ENCODE results near the gene TRMT44. TPM values are rescaled to one million over a fixed set of nuclear protein-coding genes. Genes with fewer than 3 reads are reported as not detected.
A peak's percentile ranks its signal among the peaks of the same experiment; 100 is the strongest.

TRMT44 gene
- total RNA-seq, 3 donors from 2014 or later: 14.0 to 21.7 (median 17.1) TPM

DNA sequence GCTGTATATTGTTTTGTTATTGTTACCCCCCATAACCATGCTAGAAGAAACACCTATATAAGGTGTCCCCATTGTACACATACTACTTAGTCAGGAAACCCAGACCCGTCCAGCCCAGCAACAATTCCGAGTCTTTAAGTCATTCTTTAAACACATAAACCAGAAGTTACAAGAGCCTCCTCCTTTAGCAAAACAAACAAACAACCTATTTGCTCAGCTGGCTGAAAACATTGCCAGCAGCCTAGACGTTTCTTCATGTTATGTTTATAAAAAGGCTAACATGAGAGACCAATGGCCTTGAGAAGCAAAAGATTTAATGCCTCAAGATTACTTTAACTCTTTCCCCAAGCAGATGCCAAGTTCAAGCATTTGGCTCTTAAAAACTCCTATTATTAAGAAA is 1.4 kb upstream of the TRMT44 start:
- DNase-seq: no peak
- intact Hi-C loops (cut with DNase I, micrococcal nuclease): no loop called here

GRCh38 chr4:8439914-8440491 is 574 bp upstream of the TRMT44 start:
- H3K36me3 ChIP-seq (ENCODE audit: low read depth): no peaks in the 10 kb centered on the region
- ATAC-seq (peak; percentile 41), DNase-seq (no peak)
- intact Hi-C loops (cut with DNase I, micrococcal nuclease): no loop called here
- peak overlapping the region; percentile 96 for H3K4me3 ChIP-seq
- H3K4me1 ChIP-seq (ENCODE audit: low read depth): peaks cover 49% of the 10 kb centered on the region
- TF ChIP-seq, protein P1, sequence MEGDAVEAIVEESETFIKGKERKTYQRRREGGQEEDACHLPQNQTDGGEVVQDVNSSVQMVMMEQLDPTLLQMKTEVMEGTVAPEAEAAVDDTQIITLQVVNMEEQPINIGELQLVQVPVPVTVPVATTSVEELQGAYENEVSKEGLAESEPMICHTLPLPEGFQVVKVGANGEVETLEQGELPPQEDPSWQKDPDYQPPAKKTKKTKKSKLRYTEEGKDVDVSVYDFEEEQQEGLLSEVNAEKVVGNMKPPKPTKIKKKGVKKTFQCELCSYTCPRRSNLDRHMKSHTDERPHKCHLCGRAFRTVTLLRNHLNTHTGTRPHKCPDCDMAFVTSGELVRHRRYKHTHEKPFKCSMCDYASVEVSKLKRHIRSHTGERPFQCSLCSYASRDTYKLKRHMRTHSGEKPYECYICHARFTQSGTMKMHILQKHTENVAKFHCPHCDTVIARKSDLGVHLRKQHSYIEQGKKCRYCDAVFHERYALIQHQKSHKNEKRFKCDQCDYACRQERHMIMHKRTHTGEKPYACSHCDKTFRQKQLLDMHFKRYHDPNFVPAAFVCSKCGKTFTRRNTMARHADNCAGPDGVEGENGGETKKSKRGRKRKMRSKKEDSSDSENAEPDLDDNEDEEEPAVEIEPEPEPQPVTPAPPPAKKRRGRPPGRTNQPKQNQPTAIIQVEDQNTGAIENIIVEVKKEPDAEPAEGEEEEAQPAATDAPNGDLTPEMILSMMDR (IDR thresholded peaks at IDR 0.05): no peak
- no peaks in the 10 kb centered on the region for H3K9me3 ChIP-seq

More for the DNA sequence above, 1.4 kb upstream of the TRMT44 start:
- Histone ChIP-seq H3K36me3 (ENCODE audit: low read depth) (no peaks in the 10 kb centered on the region), H3K4me3 (no peak overlapping the region), H3K9me3 (no peaks in the 10 kb centered on the region), H3K4me1 (ENCODE audit: low read depth) (peaks cover 58% of the 10 kb centered on the region)
- ATAC-seq: no peak
- TF ChIP-seq, protein P1 (IDR thresholded peaks at IDR 0.05): no peak

DNA sequence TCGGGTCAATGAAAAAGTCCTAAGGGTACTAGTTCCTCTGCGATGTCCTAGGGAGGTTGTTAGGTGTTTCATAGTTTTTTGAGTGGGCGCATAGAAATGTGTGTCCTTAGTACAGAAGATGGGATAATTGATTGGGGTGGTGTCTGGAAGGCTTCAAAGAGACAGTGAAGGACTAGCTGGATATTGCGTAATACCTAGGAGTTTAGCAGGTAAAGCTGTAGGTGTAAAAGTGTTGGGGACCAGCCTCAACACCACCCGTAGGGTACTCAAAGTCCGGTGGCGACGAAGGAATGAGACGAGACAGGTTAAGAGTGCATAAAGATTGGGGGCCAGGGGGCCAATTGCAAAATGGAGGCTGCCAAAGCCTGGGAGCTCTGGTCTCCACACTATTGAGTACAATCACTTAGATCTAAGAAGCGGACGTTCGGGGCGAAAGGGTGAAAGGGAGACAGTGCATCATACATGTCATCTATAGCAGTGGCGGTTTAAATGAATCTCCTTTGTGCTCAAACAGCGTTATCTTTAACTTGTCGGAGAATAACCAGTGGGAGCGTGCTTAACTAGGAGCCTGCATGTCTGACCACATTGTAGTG is 1.0 kb downstream of the TRMT44 start:
- TF ChIP-seq, protein P1 (IDR thresholded peaks at IDR 0.05): no peak
- peaks cover 37% of the 10 kb centered on the region for H3K4me1 ChIP-seq (ENCODE audit: low read depth)
- H3K36me3 ChIP-seq (ENCODE audit: low read depth): no peaks in the 10 kb centered on the region
- DNase-seq: no peak
- H3K9me3 ChIP-seq: no peaks in the 10 kb centered on the region
- H3K4me3 ChIP-seq: peak overlapping the region; percentile 96
- no peak for ATAC-seq
- intact Hi-C loops (cut with DNase I, micrococcal nuclease): no loop called here

GRCh38 chr4:8442596-8443358 is 2.2 kb downstream of the TRMT44 start:
- no peak overlapping the region for H3K4me3 ChIP-seq
- TF ChIP-seq, protein P1 (IDR thresholded peaks at IDR 0.05): no peak
- ATAC-seq: no peak
- H3K9me3 ChIP-seq: no peaks in the 10 kb centered on the region
- H3K36me3 ChIP-seq (ENCODE audit: low read depth): no peaks in the 10 kb centered on the region
- no peak for DNase-seq
- intact Hi-C loops (cut with DNase I, micrococcal nuclease): no loop called here
- H3K4me1 ChIP-seq (ENCODE audit: low read depth): peaks cover 33% of the 10 kb centered on the region

- no peak for DNase-seq
- no peak for ATAC-seq
- Histone ChIP-seq H3K4me3 (no peak overlapping the region), H3K9me3 (no peaks in the 10 kb centered on the region), H3K36me3 (ENCODE audit: low read depth) (no peaks in the 10 kb centered on the region), H3K4me1 (ENCODE audit: low read depth) (peaks cover 26% of the 10 kb centered on the region)
- intact Hi-C loops (cut with DNase I, micrococcal nuclease): no loop called here
- TF ChIP-seq, protein P1 (IDR thresholded peaks at IDR 0.05): no peak
Measured at GRCh38 chr4:8443801-8444200, 3.2 kb downstream of the TRMT44 start.

All from mucosa of descending colon (tissue), 3 donors.